CD4-positive, CD25-positive, alpha-beta regulatory T cell (primary cell): ENCODE data around the gene HHIPL1. TPM values are rescaled to one million over a fixed set of nuclear protein-coding genes. Genes with fewer than 3 reads are reported as not detected.

Source experiments
- ATAC-seq, 2 donors: fragments of 150-1000 bp; cut with Tn5 transposase; one replicate each; pipeline ENCODE4 v1.10.0; 2021; ENCODE audit warnings: low read depth in 2 of 2, moderate number of reproducible peaks in 2 of 2, moderate library complexity in 1 of 2
- DNase-seq, 3 donors: peaks; one replicate each; pipeline versions ENCODE4 v3.0.0 to v3.0.0-alpha.2; 2012 to 2022; ENCODE audit warnings: mixed read lengths in 1 of 3
- H3K27ac ChIP-seq: one replicate; pipeline ENCODE4 v1.7.0; 2013; ENCODE audit warnings: mild to moderate bottlenecking, low read length; ENCODE audit not compliant: insufficient read depth, poor library complexity, severe bottlenecking
- H3K27me3 ChIP-seq: one replicate; pipeline ENCODE4 v1.7.0; 2013; ENCODE audit warnings: low read length; ENCODE audit not compliant: control insufficient read depth, insufficient read depth
- H3K36me3 ChIP-seq: one replicate; pipeline ENCODE4 v1.7.0; 2013; ENCODE audit warnings: mild to moderate bottlenecking, low read length, moderate library complexity; ENCODE audit not compliant: control insufficient read depth, insufficient read depth
- H3K4me1 ChIP-seq: 2 replicates; pipeline ENCODE4 v1.7.0; 2013; ENCODE audit warnings: mild to moderate bottlenecking, low read length; ENCODE audit not compliant: insufficient read depth, control insufficient read depth, poor library complexity, severe bottlenecking
- H3K4me3 ChIP-seq: one replicate; pipeline ENCODE4 v1.7.0; 2013; ENCODE audit warnings: low read depth, mild to moderate bottlenecking, low read length, moderate library complexity
- H3K9me3 ChIP-seq, 2 experiments: 1 replicate in 1 of 2; 2 replicates in 1 of 2; pipeline ENCODE4 v1.7.0; 2013; ENCODE audit warnings: low read length in 2 of 2, mild to moderate bottlenecking in 1 of 2, moderate library complexity in 1 of 2; ENCODE audit not compliant: control insufficient read depth in 2 of 2
- H3K27ac Mint-ChIP-seq, 3 donors: one replicate each; pipeline ENCODE4 v1.8.0; 2020 to 2022; ENCODE audit warnings: mild to moderate bottlenecking in 3 of 3, mixed read lengths in 3 of 3, moderate library complexity in 2 of 3
- H3K27me3 Mint-ChIP-seq: one replicate; pipeline ENCODE4 v1.8.0; 2022; ENCODE audit warnings: mild to moderate bottlenecking, mixed read lengths
- H3K36me3 Mint-ChIP-seq: one replicate; pipeline ENCODE4 v1.8.0; 2020; ENCODE audit warnings: mixed read lengths
- H3K4me1 Mint-ChIP-seq, 4 donors: one replicate each; pipeline ENCODE4 v1.8.0; 2020 to 2022; ENCODE audit warnings: mixed read lengths in 4 of 4, mild to moderate bottlenecking in 1 of 4
- H3K4me3 Mint-ChIP-seq, 4 donors: one replicate each; pipeline ENCODE4 v1.8.0; 2020 to 2022; ENCODE audit warnings: mild to moderate bottlenecking in 4 of 4, mixed read lengths in 4 of 4, moderate library complexity in 3 of 4
- H3K9me3 Mint-ChIP-seq, 7 donors: one replicate each; pipeline ENCODE4 v1.8.0; 2020 to 2022; ENCODE audit warnings: mixed read lengths in 7 of 7, mild to moderate bottlenecking in 3 of 7, moderate library complexity in 2 of 7
- polyA plus RNA-seq, 4 donors: library from polyadenylated mRNA; unstranded; fragments of 300-500 nt; fragmentation: Illumina TruSeq; gene quantifications; one replicate each; pipeline ENCODE4 v1.2.3, GENCODE V29; 2021
- total RNA-seq: library from RNA; stranded (reverse); gene quantifications from one replicate; pipeline ENCODE4 v1.2.3, GENCODE V29; 2022

The HHIPL1 gene
- total and polyA plus RNA-seq, 5 donors from 2014 or later, result 0.23 TPM; not detected in 4

DNA sequence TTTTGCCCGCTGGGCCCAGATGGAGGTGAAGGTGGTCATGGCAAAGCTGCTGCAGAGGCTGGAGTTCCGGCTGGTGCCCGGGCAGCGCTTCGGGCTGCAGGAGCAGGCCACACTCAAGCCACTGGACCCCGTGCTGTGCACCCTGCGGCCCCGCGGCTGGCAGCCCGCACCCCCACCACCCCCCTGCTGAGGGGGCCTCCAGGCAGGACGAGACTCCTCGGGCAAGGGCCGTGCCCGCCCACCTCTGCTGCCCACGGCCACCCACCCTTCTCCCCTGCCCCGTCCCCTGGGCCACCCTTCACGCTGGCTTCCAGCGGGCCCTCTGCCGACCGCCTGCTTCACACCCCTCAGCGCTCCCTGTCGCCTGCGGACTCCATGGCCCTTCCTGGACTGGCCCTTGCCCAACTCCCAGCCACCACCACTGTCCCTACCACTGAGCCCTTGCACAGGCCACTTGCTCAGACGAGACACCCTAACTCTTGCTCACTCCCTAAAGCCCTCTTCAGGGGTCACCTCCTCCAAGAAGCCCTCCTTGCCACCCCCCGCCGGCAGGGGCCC is 81.7 kb downstream of the HHIPL1 start:
- no peak overlapping the region for H3K4me3 Mint-ChIP-seq
- no peak for ATAC-seq
- no peak for DNase-seq
- Histone ChIP-seq H3K9me3 (no peaks in the 10 kb centered on the region), H3K27ac (no peak overlapping the region), H3K4me1 (peaks cover 10% of the 10 kb centered on the region), H3K4me3 (no peak overlapping the region), H3K27me3 (no peaks in the 10 kb centered on the region), H3K36me3 (no peaks in the 10 kb centered on the region)
- H3K27me3 Mint-ChIP-seq, result peaks cover 24% of the 10 kb centered on the region
- H3K27ac Mint-ChIP-seq, result no peak overlapping the region
- H3K36me3 Mint-ChIP-seq, result no peaks in the 10 kb centered on the region
- H3K9me3 Mint-ChIP-seq, result peaks cover 0 to 5% (median 0%) of the 10 kb centered on the region in 7 donors
- peaks cover 0 to 2% (median 0%) of the 10 kb centered on the region in 4 donors for H3K4me1 Mint-ChIP-seq

DNA sequence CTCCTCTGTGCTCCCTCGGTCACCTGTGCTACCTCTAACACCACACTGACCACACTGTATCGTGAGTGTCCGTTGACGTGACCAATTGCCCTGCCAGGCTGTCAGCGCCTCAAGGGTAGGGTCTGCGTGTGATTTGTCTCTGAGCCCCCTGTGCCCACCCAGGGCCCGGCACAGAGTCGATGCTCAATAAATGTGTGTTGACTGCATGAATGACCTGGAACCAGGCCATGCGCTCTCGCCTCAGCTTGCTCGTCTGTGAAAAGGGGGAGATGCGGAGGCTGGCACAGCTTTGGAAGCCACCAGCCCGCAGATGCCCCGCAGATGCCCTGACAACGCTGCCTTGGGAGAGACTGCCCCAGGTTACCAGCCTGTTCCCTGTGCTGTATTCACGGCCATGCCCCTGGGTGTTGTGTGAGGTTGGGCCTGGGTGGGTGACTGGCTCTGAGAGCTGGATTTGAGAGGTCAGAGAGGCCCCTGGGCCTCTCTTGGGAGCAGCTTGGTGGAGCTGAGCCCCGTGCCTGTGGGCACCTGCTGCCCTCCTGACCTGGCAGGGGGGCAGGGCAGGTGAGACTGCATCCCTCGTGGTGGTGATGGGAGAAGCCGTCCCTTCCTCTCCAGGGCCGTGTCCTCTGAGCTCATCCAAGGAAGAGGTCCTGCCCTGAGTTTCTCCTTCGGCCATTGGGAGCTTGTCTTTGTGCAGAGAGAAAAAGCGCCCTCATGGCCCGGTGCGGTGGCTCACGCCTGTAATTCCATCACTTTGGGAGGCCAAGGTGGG is 82.4 kb downstream of the HHIPL1 start:
- H3K9me3 ChIP-seq, result no peaks in the 10 kb centered on the region
- H3K9me3 Mint-ChIP-seq, result peaks cover 0 to 5% (median 0%) of the 10 kb centered on the region in 7 donors
- H3K27me3 ChIP-seq, result no peaks in the 10 kb centered on the region
- peaks cover 0 to 2% (median 0%) of the 10 kb centered on the region in 4 donors for H3K4me1 Mint-ChIP-seq
- H3K27ac ChIP-seq, result no peak overlapping the region
- peaks cover 24% of the 10 kb centered on the region for H3K27me3 Mint-ChIP-seq
- no peaks in the 10 kb centered on the region for H3K36me3 ChIP-seq
- H3K27ac Mint-ChIP-seq, result no peak overlapping the region
- H3K36me3 Mint-ChIP-seq, result no peaks in the 10 kb centered on the region
- ATAC-seq (no peak), DNase-seq (no peak)
- no peak overlapping the region for H3K4me3 ChIP-seq
- H3K4me1 ChIP-seq, result peaks cover 10% of the 10 kb centered on the region
- no peak overlapping the region for H3K4me3 Mint-ChIP-seq

DNA sequence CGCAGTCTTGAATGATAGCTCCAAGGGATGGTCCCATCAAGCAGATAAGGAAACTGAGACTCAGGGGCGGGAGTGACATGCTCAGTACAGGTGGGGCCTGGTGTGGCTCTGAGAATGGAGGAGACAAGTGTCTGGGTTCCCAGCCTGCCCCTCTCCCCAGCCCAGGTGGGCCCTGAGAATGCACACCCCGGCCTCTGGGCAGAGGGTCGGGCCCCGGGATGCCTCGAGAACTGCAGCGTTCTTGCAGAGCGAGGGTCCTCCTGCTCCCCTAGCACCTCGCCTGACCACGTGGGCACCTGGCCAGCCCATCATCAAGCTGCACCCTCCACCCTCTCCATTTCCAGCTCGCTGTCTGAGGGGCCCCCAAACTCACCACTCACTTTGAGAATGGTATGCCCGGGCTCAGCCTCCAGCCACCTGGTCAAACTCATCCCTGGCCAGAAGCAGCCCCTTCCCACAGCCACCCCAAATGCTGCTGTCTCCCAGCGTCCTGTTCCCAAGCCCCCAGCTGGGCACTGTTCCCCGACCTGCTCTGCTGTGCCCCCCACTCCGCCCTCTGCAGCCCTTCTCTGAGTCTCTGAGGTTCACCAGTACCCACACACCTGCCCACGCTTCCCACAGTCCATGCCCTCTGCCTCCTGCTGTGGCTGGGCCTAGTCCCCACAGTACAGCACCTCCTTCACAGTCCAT is 83.4 kb downstream of the HHIPL1 start:
- peaks cover 10% of the 10 kb centered on the region for H3K4me1 ChIP-seq
- H3K9me3 ChIP-seq, result no peaks in the 10 kb centered on the region
- ATAC-seq (no peak), DNase-seq (no peak)
- Mint-ChIP-seq H3K36me3 (no peaks in the 10 kb centered on the region), H3K4me3 (no peak overlapping the region), H3K27me3 (peaks cover 28% of the 10 kb centered on the region), H3K4me1 (peaks cover 0 to 2% (median 0%) of the 10 kb centered on the region in 4 donors), H3K27ac (no peak overlapping the region), H3K9me3 (peaks cover 0 to 5% (median 0%) of the 10 kb centered on the region in 7 donors)
- no peaks in the 10 kb centered on the region for H3K36me3 ChIP-seq
- H3K4me3 ChIP-seq, result no peak overlapping the region
- H3K27me3 ChIP-seq, result no peaks in the 10 kb centered on the region
- H3K27ac ChIP-seq, result no peak overlapping the region

DNA sequence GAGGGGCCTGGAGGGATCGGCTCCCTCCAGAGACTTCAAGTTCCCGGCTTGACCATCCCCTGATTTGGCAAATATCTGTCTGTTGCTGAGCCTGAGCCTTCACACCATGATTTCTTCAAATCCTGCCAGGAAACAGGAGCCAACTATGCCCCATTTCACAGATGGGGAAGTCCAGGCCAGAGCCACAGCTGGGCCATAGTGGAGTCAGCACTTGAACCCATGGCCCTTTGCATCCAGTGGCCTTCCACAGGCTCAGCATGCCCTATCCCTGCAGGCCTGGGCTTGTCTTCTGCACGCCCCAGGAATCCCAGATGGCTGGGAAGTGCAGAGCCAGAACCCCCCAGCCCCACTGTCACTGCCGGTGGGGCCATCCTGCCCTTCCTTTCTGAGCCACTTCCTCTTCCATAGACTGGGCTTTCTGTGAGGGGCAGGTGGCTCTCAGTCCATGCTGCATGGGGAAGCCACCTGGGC is 84.1 kb downstream of the HHIPL1 start:
- no peak overlapping the region for H3K27ac ChIP-seq
- ATAC-seq (no peak), DNase-seq (no peak)
- no peaks in the 10 kb centered on the region for H3K36me3 Mint-ChIP-seq
- H3K9me3 Mint-ChIP-seq, result peaks cover 0 to 5% (median 0%) of the 10 kb centered on the region in 7 donors
- H3K9me3 ChIP-seq, result no peaks in the 10 kb centered on the region
- peaks cover 0 to 2% (median 0%) of the 10 kb centered on the region in 4 donors for H3K4me1 Mint-ChIP-seq
- H3K27ac Mint-ChIP-seq, result no peak overlapping the region
- H3K4me3 Mint-ChIP-seq, result no peak overlapping the region
- peaks cover 10% of the 10 kb centered on the region for H3K4me1 ChIP-seq
- H3K27me3 ChIP-seq, result no peaks in the 10 kb centered on the region
- H3K27me3 Mint-ChIP-seq, result peaks cover 29% of the 10 kb centered on the region
- H3K36me3 ChIP-seq, result no peaks in the 10 kb centered on the region
- H3K4me3 ChIP-seq, result no peak overlapping the region

Other genes starting within 250 kb of the HHIPL1 start
- gene SETD3, start 164.3 kb upstream of the HHIPL1 start, total RNA-seq, result 38.1 TPM
- 10 to 100 TPM; 26.5 to 35.2 (median 31.7) TPM for gene SETD3, start 164.3 kb upstream of the HHIPL1 start, polyA plus RNA-seq
- gene CCNK, start 163.7 kb upstream of the HHIPL1 start, total RNA-seq, result 139 TPM
- gene CCNK, start 163.7 kb upstream of the HHIPL1 start, polyA plus RNA-seq, result 10 to 100 TPM in 3 of 4 donors, 1 to 10 TPM in 1; 8.8 to 23.9 (median 20.3) TPM
- 6.3 TPM for gene CCDC85C, start 40.9 kb upstream of the HHIPL1 start, total RNA-seq
- 1 to 10 TPM in 1 of 4 donors, under 1 TPM in 3; 0.62 to 2.4 (median 0.84) TPM for gene CCDC85C, start 40.9 kb upstream of the HHIPL1 start, polyA plus RNA-seq
- not detected for gene CYP46A1, start 39.2 kb downstream of the HHIPL1 start, total RNA-seq
- not detected for gene CYP46A1, start 39.2 kb downstream of the HHIPL1 start, polyA plus RNA-seq
- not detected for gene EML1, start 148.3 kb downstream of the HHIPL1 start, total RNA-seq
- gene EML1, start 148.3 kb downstream of the HHIPL1 start, polyA plus RNA-seq, result not detected